T-cell (primary cell): Measurements from ENCODE around the gene SHLD2. TPM values are rescaled to one million over a fixed set of nuclear protein-coding genes. Genes with fewer than 3 reads are reported as not detected.
"Not testable (repeated sequence)": the region's sequence is repeated elsewhere in the genome, so short reads cannot be mapped to it uniquely, and the experiment has no call there.

Source experiments
- ATAC-seq, 4 experiments: fragments of 200-7000 bp in 3 of 4; fragments of 150-1000 bp in 1 of 4; cut with Tn5 transposase; replicated peaks in 1 of 4; 1 replicate in 3 of 4; 2 replicates in 1 of 4; pipeline ENCODE4 v1.10.0; 2021; ENCODE audit warnings: moderate library complexity in 3 of 4, mild to moderate bottlenecking in 2 of 4, moderate number of reproducible peaks in 1 of 4
- CTCF ChIA-PET, 2 donors: fragments of 300-600 bp; sonication (Branson Sonifier 250); formaldehyde crosslinking; loops; one replicate each; lab custom pipeline; 2022; ENCODE audit warnings: antibody characterized with exemption in 2 of 2; lab: Charles Lee
- POLR2A ChIA-PET, 2 donors: fragments of 300-600 bp; sonication (Branson Sonifier 250); formaldehyde crosslinking; loops; one replicate each; lab custom pipeline; 2022; ENCODE audit warnings: antibody characterized with exemption in 2 of 2; lab: Charles Lee
- DNase-seq, 35 experiments: peaks; one replicate each; pipeline versions ENCODE4 v3.0.0 to v3.0.0-alpha.2; 2013 to 2023
- H3K27ac ChIP-seq: one replicate; pipeline ENCODE4 v1.5.1; 2013; ENCODE audit warnings: low read length
- H3K27me3 ChIP-seq, 2 experiments: replicated peaks in 1 of 2; 1 replicate in 1 of 2; 2 replicates in 1 of 2; pipeline versions ENCODE4 v1.6.1 to v1.7.0; 2013; ENCODE audit warnings: low read length in 1 of 2, mixed read lengths in 1 of 2; ENCODE audit not compliant: control insufficient read depth in 2 of 2, insufficient read depth in 2 of 2; ENCODE audit errors: extremely low read depth in 1 of 2
- H3K36me3 ChIP-seq, 2 donors: 1 replicate in 1 of 2; 2 replicates in 1 of 2; pipeline versions ENCODE4 v1.6.1 to v1.7.0; 2013; ENCODE audit warnings: low read length in 1 of 2; ENCODE audit not compliant: control insufficient read depth in 2 of 2, insufficient read depth in 1 of 2; ENCODE audit errors: extremely low read depth in 1 of 2
- H3K4me1 ChIP-seq, 2 experiments: 1 replicate in 1 of 2; 2 replicates in 1 of 2; pipeline versions ENCODE4 v1.6.1 to v1.7.0; 2013; ENCODE audit warnings: low read length in 2 of 2, mixed read lengths in 1 of 2; ENCODE audit not compliant: insufficient read depth in 2 of 2, control insufficient read depth in 1 of 2; ENCODE audit errors: extremely low read depth in 1 of 2
- H3K4me3 ChIP-seq, 2 donors: 1 replicate in 1 of 2; 2 replicates in 1 of 2; pipeline versions ENCODE4 v1.5.1 to v1.7.0; 2013; ENCODE audit warnings: mild to moderate bottlenecking in 2 of 2, low read length in 1 of 2, moderate library complexity in 1 of 2; ENCODE audit not compliant: control insufficient read depth in 1 of 2; ENCODE audit errors: extremely low read depth in 1 of 2
- H3K9me3 ChIP-seq: 2 replicates; pipeline ENCODE4 v1.7.0; 2013
- H3K27ac Mint-ChIP-seq, 2 donors: one replicate each; pipeline ENCODE4 v1.8.0; 2020 to 2021; ENCODE audit warnings: mild to moderate bottlenecking in 2 of 2, mixed read lengths in 2 of 2
- H3K27me3 Mint-ChIP-seq, 2 donors: one replicate each; pipeline ENCODE4 v1.8.0; 2021 to 2022; ENCODE audit warnings: mixed read lengths in 2 of 2
- H3K36me3 Mint-ChIP-seq: one replicate; pipeline ENCODE4 v1.8.0; 2021; ENCODE audit warnings: mixed read lengths
- H3K4me1 Mint-ChIP-seq, 3 donors: one replicate each; pipeline ENCODE4 v1.8.0; 2020 to 2022; ENCODE audit warnings: mixed read lengths in 3 of 3, mild to moderate bottlenecking in 1 of 3
- H3K4me3 Mint-ChIP-seq, 3 donors: one replicate each; pipeline ENCODE4 v1.8.0; 2020 to 2022; ENCODE audit warnings: mild to moderate bottlenecking in 3 of 3, mixed read lengths in 3 of 3, moderate library complexity in 3 of 3
- H3K9me3 Mint-ChIP-seq, 3 donors: one replicate each; pipeline ENCODE4 v1.8.0; 2020 to 2022; ENCODE audit warnings: mixed read lengths in 3 of 3
- WGBS: methylation state at CpG from one replicate; pipeline ENCODE4 v1.1.5; 2013; ENCODE audit warnings: missing lambda C conversion rate; ENCODE audit not compliant: insufficient coverage; 5-methylcytosine and 5-hydroxymethylcytosine counted together
- total RNA-seq, 35 experiments: library from RNA in 6 of 35; stranded (reverse) in 6 of 35; fragments of 120-200 nt in 1 of 35; gene quantifications; one replicate each; pipeline versions ENCODE4 v1.2.1 to v1.2.4 and lab custom pipeline; 2013 to 2026

SHLD2 gene
- total RNA-seq, 5 donors from 2014 or later (not counting 1 experiment from before 2014, with no cell fraction given) = 20.9 to 29.3 (median 22.1) TPM

- peaks cover 24% of the 10 kb centered on the region for H3K36me3 Mint-ChIP-seq
- H3K4me1 ChIP-seq, ATAC-seq, H3K27me3 ChIP-seq, CTCF ChIA-PET, H3K27me3 Mint-ChIP-seq, H3K4me3 ChIP-seq, H3K27ac Mint-ChIP-seq, H3K4me1 Mint-ChIP-seq, H3K36me3 ChIP-seq, POLR2A ChIA-PET, DNase-seq, H3K4me3 Mint-ChIP-seq, H3K9me3 Mint-ChIP-seq, H3K27ac ChIP-seq, H3K9me3 ChIP-seq: not testable (repeated sequence)
- no CpG with 5 or more reads among the region's 3 CpGs for WGBS
Measured at GRCh38 chr10:87127607-87128156, 32.7 kb downstream of the SHLD2 start.

- H3K27ac ChIP-seq, H3K27me3 Mint-ChIP-seq, H3K4me3 Mint-ChIP-seq, DNase-seq, H3K27me3 ChIP-seq, H3K27ac Mint-ChIP-seq, POLR2A ChIA-PET, H3K9me3 Mint-ChIP-seq, H3K9me3 ChIP-seq, H3K4me1 ChIP-seq, ATAC-seq, H3K4me1 Mint-ChIP-seq, H3K4me3 ChIP-seq, H3K36me3 ChIP-seq, CTCF ChIA-PET: not testable (repeated sequence)
- peaks cover 46% of the 10 kb centered on the region for H3K36me3 Mint-ChIP-seq
Measured at GRCh38 chr10:87132176-87132575, 37.2 kb downstream of the SHLD2 start.

GRCh38 chr10:87133936-87134335, 38.9 kb downstream of the SHLD2 start:
- WGBS = no CpG with 5 or more reads among the region's 2 CpGs
- H3K36me3 Mint-ChIP-seq = peaks cover 45% of the 10 kb centered on the region
- DNase-seq, H3K27me3 ChIP-seq, H3K27ac ChIP-seq, H3K4me1 Mint-ChIP-seq, H3K9me3 ChIP-seq, ATAC-seq, H3K27ac Mint-ChIP-seq, H3K4me1 ChIP-seq, H3K9me3 Mint-ChIP-seq, CTCF ChIA-PET, H3K4me3 ChIP-seq, H3K4me3 Mint-ChIP-seq, H3K36me3 ChIP-seq, H3K27me3 Mint-ChIP-seq: not testable (repeated sequence)
- POLR2A ChIA-PET = interaction anchor here in 1 of 2 donors (0.7 kb wide), 1 partner anchor 196 kb away, joined by 3 read pairs; no protein-coding TSS in a partner anchor

GRCh38 chr10:87134440-87134839, 39.4 kb downstream of the SHLD2 start:
- DNase-seq, H3K27ac Mint-ChIP-seq, H3K4me3 ChIP-seq, H3K27ac ChIP-seq, ATAC-seq, H3K36me3 ChIP-seq, H3K9me3 Mint-ChIP-seq, H3K27me3 ChIP-seq, H3K4me3 Mint-ChIP-seq, H3K9me3 ChIP-seq, H3K4me1 Mint-ChIP-seq, CTCF ChIA-PET, H3K4me1 ChIP-seq, H3K27me3 Mint-ChIP-seq: not testable (repeated sequence)
- no CpG with 5 or more reads among the region's 2 CpGs for whole genome bisulfite sequencing
- peaks cover 45% of the 10 kb centered on the region for H3K36me3 Mint-ChIP-seq
- POLR2A ChIA-PET = interaction anchor here in 1 of 2 donors (0.7 kb wide), 1 partner anchor 197 kb away, joined by 3 read pairs; no protein-coding TSS in a partner anchor

GRCh38 chr10:87137478-87137877, 42.5 kb downstream of the SHLD2 start:
- DNase-seq, POLR2A ChIA-PET, H3K4me1 Mint-ChIP-seq, H3K27me3 ChIP-seq, H3K4me1 ChIP-seq, H3K27ac ChIP-seq, H3K9me3 ChIP-seq, H3K36me3 ChIP-seq, H3K4me3 ChIP-seq, H3K27me3 Mint-ChIP-seq, CTCF ChIA-PET, H3K4me3 Mint-ChIP-seq, H3K27ac Mint-ChIP-seq, ATAC-seq: not testable (repeated sequence)
- peaks cover 0 to 11% (median 3%) of the 10 kb centered on the region in 3 donors for H3K9me3 Mint-ChIP-seq
- peaks cover 36% of the 10 kb centered on the region for H3K36me3 Mint-ChIP-seq

- DNase-seq, H3K4me1 Mint-ChIP-seq, H3K36me3 ChIP-seq, H3K27ac Mint-ChIP-seq, H3K4me3 ChIP-seq, H3K36me3 Mint-ChIP-seq, H3K9me3 ChIP-seq, CTCF ChIA-PET, H3K27ac ChIP-seq, H3K27me3 Mint-ChIP-seq, H3K4me1 ChIP-seq, H3K4me3 Mint-ChIP-seq, H3K9me3 Mint-ChIP-seq, H3K27me3 ChIP-seq, ATAC-seq: not testable (repeated sequence)
- POLR2A ChIA-PET = interaction anchor here in 1 of 2 donors (1.2 kb wide), 1 partner anchor 185 kb away, joined by 5 read pairs; the partner anchor contains the start of gene MMRN2
- 100% methylated on average over 1 of the region's 5 CpGs for WGBS
Measured at GRCh38 chr10:87142230-87143108, 47.5 kb downstream of the SHLD2 start.
